GM18505 (cell line): ENCODE measurements around the gene ERMARD.
"Not testable (repeated sequence)": the region's sequence is repeated elsewhere in the genome, so short reads cannot be mapped to it uniquely, and the experiment has no call there.

Source experiments
- ATAC-seq: cut with Tn5 transposase; IDR thresholded peaks from one replicate; pipeline ENCODE4 v1.9.1; 2021; ENCODE audit not compliant: unreplicated experiment
- POLR2A ChIP-seq: IDR thresholded peaks from 4 replicates; pipeline ENCODE4 v1.6.1; 2011; ENCODE audit warnings: borderline replicate concordance; ENCODE audit not compliant: insufficient read depth, insufficient read length; ENCODE audit errors: extremely low read depth

ERMARD gene

DNA sequence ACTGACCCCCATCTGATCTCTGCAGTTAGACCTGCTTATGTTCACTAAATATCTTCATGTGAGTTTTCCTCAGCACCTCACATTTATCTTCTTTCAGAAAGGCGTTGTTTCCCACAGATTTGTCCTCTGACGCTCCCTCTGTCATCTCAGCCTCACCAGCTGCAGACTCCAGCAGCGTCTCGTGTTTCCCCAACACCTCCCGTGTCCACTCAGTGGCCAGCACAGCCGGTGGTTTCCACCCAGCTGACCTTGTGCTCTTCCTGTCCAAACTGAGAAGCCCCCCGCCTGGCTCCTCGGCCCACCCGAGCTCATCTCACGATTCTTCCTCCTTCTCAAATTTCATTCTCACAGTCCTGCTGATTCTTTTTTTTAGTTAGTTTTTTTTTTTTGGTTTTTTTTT is 12.5 kb downstream of the ERMARD start:
- ATAC-seq, result no peak
- TF ChIP-seq POLR2A, result no peak

DNA sequence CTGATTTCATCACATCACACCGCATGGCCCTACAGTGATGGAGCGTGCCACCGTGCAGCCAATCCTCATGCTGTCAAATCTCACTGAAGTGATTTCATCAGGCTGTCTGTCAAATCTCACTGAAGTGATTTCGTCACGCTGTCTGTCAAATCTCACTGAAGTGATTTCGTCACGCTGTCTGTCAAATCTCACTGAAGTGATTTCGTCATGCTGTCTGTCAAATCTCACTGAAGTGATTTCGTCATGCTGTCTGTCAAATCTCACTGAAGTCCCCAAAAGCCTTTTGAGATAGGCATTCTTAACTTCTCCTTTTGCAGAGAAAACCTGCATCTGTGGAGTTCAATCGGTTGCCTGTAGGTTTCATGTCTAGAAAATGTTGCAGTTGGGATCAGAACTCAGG is 14.4 kb downstream of the ERMARD start:
- ATAC-seq, result not testable (repeated sequence)

DNA sequence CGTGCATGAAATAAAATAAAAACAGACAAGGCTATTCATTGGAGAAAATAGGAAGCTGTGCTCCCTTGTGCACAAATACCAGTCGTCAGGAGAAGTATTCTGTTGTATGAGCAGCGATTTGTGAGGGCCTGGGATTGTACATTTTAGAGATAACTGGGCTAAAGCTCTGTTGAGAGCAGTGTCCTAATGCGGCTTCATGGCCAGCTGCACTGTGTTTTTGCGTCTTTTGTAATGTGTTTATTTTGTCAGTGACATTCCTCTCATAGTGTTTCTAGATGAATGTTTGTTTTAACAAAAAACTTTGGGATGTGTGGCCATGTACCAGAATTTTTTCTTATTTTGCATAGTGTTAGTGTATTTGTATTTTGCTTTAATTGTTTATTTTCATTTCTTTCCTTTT is 14.8 kb downstream of the ERMARD start:
- no peak for TF ChIP-seq POLR2A
- no peak for ATAC-seq

DNA sequence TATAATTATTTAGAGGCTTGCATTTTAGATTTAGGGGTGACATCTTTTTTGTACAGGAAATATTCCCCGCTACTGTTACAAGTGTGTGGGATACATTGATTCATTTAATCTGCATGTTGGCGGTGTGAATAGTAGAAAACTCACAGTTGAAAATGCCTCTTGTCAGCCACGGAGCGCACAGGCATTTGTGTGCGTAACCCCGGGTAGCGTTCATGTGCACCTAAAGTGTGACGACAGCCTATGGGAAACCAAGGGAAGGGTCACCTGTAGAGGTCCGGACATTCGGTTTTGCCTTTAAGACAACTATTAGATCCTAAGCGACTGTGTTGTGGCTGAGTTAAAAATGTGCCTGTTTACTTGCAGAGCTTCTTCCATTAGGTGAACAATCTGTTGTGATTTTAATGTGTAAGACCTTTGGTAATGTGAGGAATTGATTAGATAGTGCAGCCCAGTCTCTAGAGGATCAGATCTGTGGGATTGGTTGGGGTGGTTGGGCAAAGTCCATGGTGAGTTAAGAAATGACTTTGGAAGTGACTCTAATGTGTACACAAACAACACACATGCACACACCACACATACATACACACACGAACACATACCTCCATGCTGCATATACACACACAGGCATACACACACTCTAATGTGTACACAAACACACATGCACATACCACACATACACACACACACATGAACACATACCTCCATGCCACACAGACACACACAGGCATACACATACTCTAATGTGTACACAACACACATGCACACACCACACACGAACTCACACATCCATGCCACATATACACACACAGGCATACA is 15.7 kb downstream of the ERMARD start:
- no peak for TF ChIP-seq POLR2A
- no peak for ATAC-seq

DNA sequence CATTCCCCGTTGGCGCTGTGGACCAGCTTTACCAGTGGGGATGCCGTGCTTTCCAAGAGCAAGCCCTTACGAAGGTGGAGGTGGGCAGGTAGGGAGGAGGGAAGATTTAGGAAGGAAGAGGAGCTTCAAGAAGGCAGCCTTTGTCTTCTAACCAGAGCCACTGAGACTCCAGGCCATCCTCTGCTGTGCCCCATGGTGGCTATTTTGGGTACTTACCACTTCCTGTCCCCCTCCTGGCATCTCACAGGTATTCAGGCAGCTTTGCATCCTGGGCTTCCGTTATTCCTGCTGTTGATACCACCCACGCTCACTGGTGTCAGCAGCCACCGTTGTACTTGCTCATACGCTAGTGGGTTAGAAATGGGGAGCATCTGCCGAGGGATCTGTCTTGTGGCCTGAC is 22.9 kb downstream of the ERMARD start:
- ATAC-seq, result no peak
- no peak for TF ChIP-seq POLR2A

DNA sequence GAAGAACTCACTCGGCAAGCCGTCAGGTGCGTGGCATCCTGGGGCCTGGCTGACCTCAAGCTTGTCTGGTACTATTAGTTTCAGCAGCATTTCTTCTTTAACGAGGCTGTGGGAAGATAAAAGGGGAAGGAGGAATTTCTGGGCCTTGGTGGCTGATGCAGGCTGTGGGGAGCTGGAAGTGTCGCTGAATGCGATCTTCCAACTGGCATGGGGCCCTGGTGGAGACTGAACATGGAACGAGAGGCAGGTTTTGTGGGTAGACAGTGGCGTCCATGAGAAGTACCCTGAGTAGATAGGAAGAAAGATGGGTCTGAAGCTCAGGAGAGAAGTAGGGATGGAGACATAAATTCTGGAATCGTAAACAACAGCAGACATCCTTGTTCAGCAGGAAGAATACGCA is 23.9 kb downstream of the ERMARD start:
- TF ChIP-seq POLR2A, result no peak
- ATAC-seq, result no peak

DNA sequence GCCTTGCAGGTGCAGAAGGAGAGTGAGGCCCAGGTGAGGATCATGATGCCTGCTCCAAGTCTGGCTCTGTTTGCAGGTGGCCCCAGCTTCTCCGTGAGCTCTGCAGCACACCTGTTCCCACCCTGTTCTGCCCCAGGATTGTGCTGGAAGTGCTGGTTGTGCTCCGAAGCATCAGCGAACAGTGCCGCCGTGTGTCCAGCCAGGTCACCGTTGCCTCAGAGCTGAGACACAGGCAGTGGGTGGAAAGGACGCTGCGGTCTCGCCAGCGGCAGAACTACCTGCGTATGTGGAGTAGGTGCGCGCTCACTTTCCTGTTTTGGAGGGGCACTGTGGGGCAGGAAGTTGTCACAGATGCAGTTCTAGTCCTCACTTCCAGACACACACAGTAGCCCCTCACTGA is 25.0 kb downstream of the ERMARD start:
- TF ChIP-seq POLR2A, result no peak
- ATAC-seq, result no peak

DNA sequence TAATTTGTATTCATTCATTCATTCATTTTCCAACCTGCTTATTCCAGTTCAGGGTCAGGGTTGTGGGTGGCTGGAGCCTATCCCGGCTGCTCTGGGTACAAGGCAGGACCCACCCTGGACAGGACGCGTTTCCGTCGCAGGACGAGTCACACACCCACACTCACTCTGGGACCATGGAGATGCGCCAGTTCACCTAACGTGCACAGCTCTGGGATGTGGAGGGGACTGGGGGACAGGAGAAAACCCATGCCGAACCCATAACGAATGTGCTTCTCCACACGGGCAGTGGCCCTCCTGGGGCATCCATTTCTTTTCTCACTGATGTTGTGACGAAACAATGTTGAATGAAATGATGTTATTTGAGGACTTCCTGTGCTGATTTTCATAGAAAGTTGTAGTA is 26.5 kb downstream of the ERMARD start:
- ATAC-seq, result no peak
- no peak for TF ChIP-seq POLR2A

DNA sequence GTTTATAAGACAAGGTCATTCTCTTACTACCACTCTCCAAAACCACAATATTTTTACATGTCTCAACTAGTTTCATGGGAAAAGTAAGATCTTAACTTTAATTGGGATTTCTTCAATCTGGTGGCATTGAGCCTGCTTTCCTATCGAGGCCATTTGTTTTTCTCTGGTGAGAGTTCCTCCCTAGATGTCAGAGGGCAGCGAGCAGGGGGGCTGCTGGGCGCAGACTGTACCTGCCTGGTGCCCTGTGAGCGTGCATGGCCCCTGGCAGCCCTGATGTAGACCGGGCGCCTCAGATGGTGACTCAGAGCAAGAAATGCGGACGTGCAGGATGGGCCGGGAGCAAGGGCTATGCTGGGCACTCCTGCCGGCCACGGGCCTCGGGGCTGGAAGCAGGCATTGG is 27.2 kb downstream of the ERMARD start:
- no peak for TF ChIP-seq POLR2A
- ATAC-seq, result no peak

DNA sequence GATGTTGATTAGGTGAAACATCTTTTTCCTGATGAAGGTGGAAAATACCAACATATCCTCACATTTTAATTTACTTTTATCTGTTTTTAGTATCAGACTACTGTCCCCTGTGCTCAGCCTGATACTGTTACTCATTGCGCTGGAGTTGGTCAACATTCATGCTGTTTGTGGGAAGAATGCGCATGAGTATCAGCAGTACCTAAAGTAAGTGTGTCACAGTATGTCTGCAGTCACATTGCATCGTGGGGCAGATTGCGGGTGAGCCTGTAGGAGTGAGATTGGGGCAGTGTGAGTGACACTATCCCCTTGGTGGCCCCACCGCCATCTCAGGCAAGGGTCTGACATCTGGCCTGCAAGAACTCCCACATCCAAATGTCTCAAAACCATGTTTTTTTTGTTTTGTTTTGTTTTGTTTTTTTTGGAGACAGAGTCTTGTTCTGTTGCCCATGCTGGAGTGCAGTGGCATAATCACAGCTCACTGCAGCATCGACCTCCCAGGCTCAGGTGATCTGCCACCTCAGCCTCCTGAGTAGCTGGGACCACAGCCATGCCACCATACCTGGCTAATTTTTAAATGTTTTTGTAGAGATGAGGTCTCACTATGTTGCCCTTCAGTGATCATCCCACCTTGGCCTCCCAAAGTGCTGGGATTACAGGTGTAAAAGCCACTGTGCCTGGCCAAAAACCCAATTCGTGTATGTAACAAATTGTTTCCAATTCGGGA is 27.8 kb downstream of the ERMARD start:
- TF ChIP-seq POLR2A, result no peak
- ATAC-seq, result no peak

DNA sequence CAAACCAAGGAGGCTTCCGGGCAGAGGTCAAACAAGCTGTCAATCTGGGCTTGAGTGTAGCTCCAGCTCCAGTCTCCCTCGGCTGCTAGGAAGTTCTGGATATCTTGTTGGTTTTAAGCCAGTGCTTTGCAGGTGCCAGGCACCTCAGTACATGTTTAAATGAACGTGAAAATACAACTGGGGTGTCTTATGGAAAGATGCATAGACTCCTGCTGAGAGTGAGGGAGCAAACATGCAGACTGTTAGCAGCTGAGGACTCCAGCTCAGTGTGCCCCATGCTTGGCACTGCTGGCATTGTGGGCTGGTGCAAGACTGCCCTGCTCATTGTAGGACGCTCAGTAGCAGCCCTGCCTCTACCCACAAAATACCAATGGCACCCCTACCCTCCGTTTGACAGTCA is 28.5 kb downstream of the ERMARD start:
- no peak for ATAC-seq
- TF ChIP-seq POLR2A, result no peak

DNA sequence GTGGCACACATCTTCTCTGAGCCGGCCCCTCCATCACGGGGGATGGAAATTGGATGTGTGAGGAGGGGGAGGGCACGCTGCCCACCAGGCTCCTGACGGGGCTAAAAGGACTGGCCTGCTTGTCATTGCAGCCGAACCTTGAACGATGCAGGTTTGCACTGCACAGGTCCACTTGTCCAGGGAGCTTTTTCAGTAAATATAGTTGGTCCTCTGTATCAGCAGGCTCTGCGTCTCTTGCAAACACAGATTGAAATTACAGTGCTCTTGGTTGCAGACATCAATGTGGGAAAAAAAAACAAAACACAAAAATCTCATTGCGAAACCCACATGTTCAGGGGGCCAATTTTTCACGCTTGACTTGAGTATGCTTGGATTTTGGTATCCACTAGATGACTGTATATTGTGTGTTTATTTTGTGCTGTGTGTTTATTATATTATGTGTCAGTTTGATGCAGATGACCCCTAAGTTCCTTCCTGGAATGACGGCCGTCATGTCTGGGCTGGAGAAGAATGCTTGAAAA is 29.2 kb downstream of the ERMARD start:
- ATAC-seq, result no peak
- TF ChIP-seq POLR2A, result no peak

DNA sequence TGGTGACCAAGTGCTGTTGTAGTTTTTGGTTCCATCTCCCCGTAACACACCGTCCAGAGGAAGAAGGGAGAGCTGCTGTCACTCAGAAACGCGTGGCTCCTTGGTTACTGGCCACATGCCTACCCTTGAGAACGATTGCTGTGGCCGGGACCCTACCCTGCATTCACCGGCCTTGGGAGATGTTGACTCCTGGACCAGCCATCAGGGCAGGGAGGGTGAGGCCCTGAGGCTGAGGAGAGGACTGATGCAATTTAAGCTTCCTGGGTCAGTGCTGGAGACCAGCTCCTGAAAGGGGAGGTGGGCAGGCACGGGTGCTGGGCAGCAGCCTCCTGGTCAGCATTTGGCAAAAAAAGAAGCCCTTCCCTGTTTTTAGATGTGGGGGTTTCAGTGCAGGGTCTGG is 31.5 kb downstream of the ERMARD start:
- no peak for TF ChIP-seq POLR2A
- ATAC-seq, result no peak

DNA sequence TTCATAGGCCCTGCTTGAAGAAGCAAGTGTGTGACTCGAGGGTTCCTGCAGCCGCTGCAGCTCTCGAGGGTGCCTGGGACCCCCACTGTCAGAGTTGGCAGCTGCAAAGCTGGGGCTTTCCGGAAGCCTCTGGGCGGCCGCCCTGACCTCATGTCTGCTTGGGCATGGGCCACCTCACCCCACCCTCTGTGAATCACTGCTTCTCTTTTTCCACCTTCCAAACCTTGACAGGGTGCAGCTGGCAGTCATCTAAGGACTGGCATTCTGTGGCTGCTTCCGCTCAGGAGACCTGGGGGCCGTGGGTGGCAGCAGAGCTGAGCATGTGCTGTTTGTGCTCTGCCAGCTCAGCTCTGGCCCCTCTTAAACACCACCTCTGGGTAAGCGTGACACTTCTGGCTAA is 32.0 kb downstream of the ERMARD start:
- TF ChIP-seq POLR2A, result no peak
- no peak for ATAC-seq
